ENCODE data around the gene ARHGAP45. TPM values are rescaled to one million over a fixed set of nuclear protein-coding genes. Genes with fewer than 3 reads are reported as not detected.
A peak's percentile ranks its signal among the peaks of the same experiment; 100 is the strongest.

ARHGAP45 gene
- total RNA-seq, 1 donor from 2014 or later: 83.5 TPM

DNA sequence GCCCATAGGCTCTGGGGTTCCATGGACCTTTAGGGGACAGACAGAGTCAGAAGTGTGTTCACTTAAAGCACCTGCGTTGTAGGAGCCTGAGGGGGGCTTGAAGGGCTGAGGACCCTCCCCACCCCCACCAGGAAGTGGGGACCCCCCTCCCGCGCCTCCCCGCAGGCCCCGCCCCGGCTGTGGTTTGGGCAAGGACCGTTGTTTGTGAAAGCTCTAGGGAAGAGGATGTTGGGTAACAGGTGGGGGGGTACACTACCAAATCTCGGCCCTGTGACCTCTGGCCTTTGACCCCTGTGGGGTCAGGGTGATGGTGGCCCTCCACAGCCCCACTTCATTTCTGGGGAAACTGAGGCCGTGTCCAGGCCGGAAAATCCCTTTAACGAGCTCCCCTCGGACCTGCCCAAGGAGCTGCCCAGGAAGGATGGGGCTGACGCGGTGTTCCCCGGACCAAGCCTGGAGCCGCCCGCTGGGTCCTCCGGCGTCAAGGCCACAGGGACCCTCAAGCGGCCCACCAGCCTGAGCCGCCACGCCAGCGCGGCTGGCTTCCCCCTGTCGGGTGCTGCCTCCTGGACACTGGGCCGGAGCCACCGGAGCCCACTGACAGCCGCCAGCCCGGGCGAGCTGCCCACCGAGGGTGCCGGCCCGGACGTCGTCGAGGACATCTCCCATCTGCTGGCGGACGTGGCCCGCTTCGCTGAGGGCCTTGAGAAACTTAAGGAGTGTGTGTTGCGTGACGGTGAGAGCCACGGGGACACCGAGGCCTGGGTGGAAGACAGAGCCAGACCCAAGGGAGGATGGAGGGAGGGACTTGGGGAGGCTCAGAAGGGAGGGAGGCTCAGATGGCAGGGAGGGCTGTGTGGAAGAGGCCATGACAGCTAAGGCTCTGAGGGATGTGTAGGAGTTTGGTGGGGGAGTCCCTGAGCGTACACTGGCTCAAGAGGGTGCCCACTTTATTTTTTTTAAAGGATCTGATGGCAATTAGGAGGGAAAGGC, 1.3 kb downstream of the ARHGAP45 start:
- DNase-seq (peak; percentile 76), ATAC-seq (peak in 1 of 2 donors; percentile 3)
- H3K27ac ChIP-seq: peak overlapping the region; percentile 81
- H3K4me1 ChIP-seq: peaks cover 62% of the 10 kb centered on the region
- peak overlapping the region; percentile 73 for H3K4me3 ChIP-seq
- TF ChIP-seq CTCF (IDR thresholded peaks at IDR 0.05): no peak
- intact Hi-C loops (cut with DNase I): no loop called here
- H3K9me3 ChIP-seq: no peaks in the 10 kb centered on the region
- H3K36me3 ChIP-seq: peaks cover 13% of the 10 kb centered on the region
- H3K27me3 ChIP-seq (ENCODE audit: low read depth): peaks cover 8% of the 10 kb centered on the region

- H3K9me3 ChIP-seq: no peaks in the 10 kb centered on the region
- peak; percentile 94 for DNase-seq
- intact Hi-C loops (cut with DNase I): no loop called here
- H3K4me3 ChIP-seq: peak overlapping the region; percentile 73
- ATAC-seq: peak; percentile 25 to 57
- peaks cover 8% of the 10 kb centered on the region for H3K27me3 ChIP-seq (ENCODE audit: low read depth)
- H3K36me3 ChIP-seq: peaks cover 22% of the 10 kb centered on the region
- TF ChIP-seq CTCF (IDR thresholded peaks at IDR 0.05): no peak
- H3K4me1 ChIP-seq: peaks cover 71% of the 10 kb centered on the region
- peak overlapping the region; percentile 81 for H3K27ac ChIP-seq
Measured at GRCh38 chr19:1069009-1069779, 2.2 kb downstream of the ARHGAP45 start.

- DNase-seq: peak; percentile 48
- TF ChIP-seq CTCF (IDR thresholded peaks at IDR 0.05): no peak
- Histone ChIP-seq H3K9me3 (no peaks in the 10 kb centered on the region), H3K27ac (no peak overlapping the region), H3K4me1 (peaks cover 70% of the 10 kb centered on the region), H3K27me3 (ENCODE audit: low read depth) (peaks cover 8% of the 10 kb centered on the region), H3K36me3 (peaks cover 23% of the 10 kb centered on the region), H3K4me3 (no peak overlapping the region)
- intact Hi-C loops (cut with DNase I): no loop called here
- no peak for ATAC-seq
Measured at GRCh38 chr19:1070576-1070930, 3.6 kb downstream of the ARHGAP45 start.

DNA sequence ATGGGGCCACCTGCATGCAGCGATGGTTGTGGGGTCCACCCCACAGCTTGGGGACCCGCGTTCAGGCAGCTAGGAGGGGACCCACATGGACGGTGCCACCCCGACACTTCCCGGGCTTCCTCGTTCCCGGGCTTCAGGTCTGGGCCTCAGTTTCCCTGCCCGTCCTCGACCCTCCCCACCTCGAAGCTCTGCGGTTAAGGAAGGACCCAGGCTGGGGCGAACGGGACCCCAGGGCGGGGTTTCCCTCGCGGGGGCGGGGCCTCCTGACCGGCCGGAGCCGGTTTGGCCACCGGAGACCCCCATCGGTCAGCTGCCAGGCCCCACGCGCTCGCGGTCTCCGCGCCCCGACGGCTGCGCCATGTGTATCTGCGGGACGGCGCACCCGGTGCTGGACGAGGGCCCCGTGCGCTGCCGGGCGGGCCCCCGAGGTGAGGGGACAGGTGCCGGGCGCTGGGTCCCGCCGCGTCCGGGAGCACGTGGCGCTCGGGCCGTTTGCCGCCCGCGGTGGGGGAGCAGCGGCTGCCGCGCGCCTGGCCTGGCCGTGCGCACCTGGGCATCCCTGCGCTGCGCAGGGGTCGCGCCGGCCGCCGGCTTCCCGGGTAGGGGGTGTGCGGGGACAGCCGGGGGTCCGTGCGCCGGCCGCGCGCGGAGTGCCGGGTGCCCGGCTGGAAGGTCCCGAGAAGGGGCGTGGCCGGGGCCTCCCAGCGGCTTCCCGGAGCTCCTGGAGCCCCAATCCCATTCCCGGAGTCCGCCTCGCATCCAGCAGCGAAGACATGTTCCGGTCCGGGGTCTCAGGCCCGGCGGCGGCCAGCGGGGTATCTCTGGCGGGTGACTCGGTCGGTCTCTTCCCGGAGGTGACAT, 4.2 kb downstream of the ARHGAP45 start:
- no peak for TF ChIP-seq CTCF (IDR thresholded peaks at IDR 0.05)
- no peak for ATAC-seq
- intact Hi-C loops (cut with DNase I): no loop called here
- H3K9me3 ChIP-seq: no peaks in the 10 kb centered on the region
- no peak for DNase-seq
- peaks cover 70% of the 10 kb centered on the region for H3K4me1 ChIP-seq
- H3K4me3 ChIP-seq: no peak overlapping the region
- H3K36me3 ChIP-seq: peaks cover 23% of the 10 kb centered on the region
- no peak overlapping the region for H3K27ac ChIP-seq
- H3K27me3 ChIP-seq (ENCODE audit: low read depth): peaks cover 8% of the 10 kb centered on the region
